Muscle of leg (tissue), 11 donors: ENCODE results near the gene HCLS1. TPM values are rescaled to one million over a fixed set of nuclear protein-coding genes. Genes with fewer than 3 reads are reported as not detected.

ENCODE experiments used
- DNase-seq: peaks from one replicate; pipeline ENCODE4 v3.0.0; 2013
- H3K27ac ChIP-seq: one replicate; pipeline ENCODE4 v1.5.1; 2013; ENCODE audit warnings: mild to moderate bottlenecking, low read length, control low read depth
- H3K27me3 ChIP-seq: one replicate; pipeline ENCODE4 v1.6.1; 2013; ENCODE audit warnings: low read length; ENCODE audit not compliant: control insufficient read depth, insufficient read depth
- H3K36me3 ChIP-seq: one replicate; pipeline ENCODE4 v1.6.1; 2013; ENCODE audit warnings: low read length; ENCODE audit not compliant: control insufficient read depth, insufficient read depth
- H3K4me1 ChIP-seq: one replicate; pipeline ENCODE4 v1.6.1; 2013; ENCODE audit warnings: low read length; ENCODE audit not compliant: control insufficient read depth, insufficient read depth
- H3K4me3 ChIP-seq: one replicate; pipeline ENCODE4 v1.5.1; 2013; ENCODE audit warnings: low read length, control low read depth
- H3K9me3 ChIP-seq: replicated peaks from 2 replicates; pipeline ENCODE4 v1.6.1; 2013; ENCODE audit warnings: low read depth, low read length; ENCODE audit not compliant: control insufficient read depth
- WGBS: methylation state at CpG from one replicate; pipeline ENCODE4 v1.1.5; 2013; ENCODE audit warnings: missing lambda C conversion rate; ENCODE audit not compliant: insufficient coverage; 5-methylcytosine and 5-hydroxymethylcytosine counted together
- polyA plus RNA-seq, 8 donors: library from polyadenylated mRNA; unstranded; fragments of 120-200 nt; gene quantifications; one replicate each; pipeline versions ENCODE4 v1.2.1 to v1.2.3, GENCODE V29; 2013; ENCODE audit warnings: inconsistent platforms in 1 of 8, low replicate concordance in 1 of 8; ENCODE audit not compliant: insufficient read length in 8 of 8, insufficient read depth in 1 of 8
- total RNA-seq: library from RNA; stranded (reverse); fragments of 120-200 nt; gene quantifications from one replicate; pipeline ENCODE4 v1.2.4, GENCODE V29; 2013

HCLS1 gene
- total and polyA plus RNA-seq, 9 donors: 4.1 to 9.7 (median 8.0) TPM

DNA sequence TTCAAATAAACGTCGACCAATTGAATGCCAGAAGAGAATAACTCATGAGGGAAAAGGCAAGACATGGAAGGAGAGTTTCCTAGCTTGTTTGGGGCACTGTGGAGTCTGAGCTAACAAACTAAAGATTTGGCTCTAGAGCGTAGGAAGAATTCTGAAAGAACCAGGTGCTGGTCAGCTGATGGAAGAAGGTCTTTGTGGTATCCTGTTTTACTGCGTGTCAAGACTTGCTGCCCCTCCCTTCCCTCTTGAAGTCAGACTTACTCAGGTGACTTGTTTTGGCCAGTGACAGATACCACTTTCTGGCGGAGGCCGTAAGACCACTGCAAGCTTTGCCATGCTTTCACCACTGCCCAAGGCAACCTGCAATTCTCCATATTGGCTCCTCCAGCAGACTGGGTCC, 673 bp upstream of the HCLS1 start:
- Histone ChIP-seq H3K36me3 (peaks cover 37% of the 10 kb centered on the region), H3K4me1 (peaks cover 19% of the 10 kb centered on the region)
- 92% methylated on average over 3 of the region's 6 CpGs for WGBS

DNA sequence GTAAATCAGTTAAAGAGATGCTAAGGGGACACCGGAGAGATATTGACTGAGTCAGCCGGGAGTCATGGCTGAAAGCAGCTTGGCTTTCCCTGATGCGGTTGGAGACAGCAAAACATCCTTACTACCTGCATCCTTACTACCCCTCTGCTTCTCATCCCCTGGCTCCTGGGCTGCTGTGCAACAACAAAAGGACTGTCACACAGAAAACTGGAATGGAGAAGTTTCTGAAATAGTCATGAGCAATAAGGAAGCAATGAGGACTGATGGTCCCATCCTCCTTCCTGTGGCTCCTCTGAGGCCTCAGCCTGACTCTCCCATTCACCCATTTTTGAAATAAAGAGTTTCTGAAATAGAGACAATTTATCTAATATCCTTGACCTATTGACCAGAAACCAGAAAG, 1.1 kb downstream of the HCLS1 start:
- peak; percentile 9 for DNase-seq
- no peaks in the 10 kb centered on the region for H3K27me3 ChIP-seq
- no peak overlapping the region for H3K4me3 ChIP-seq
- 95% methylated on average over 3 of the region's 3 CpGs for WGBS
- H3K9me3 ChIP-seq: no peaks in the 10 kb centered on the region
- H3K36me3 ChIP-seq: peaks cover 20% of the 10 kb centered on the region
- H3K27ac ChIP-seq: no peak overlapping the region
- peaks cover 19% of the 10 kb centered on the region for H3K4me1 ChIP-seq

More for the DNA sequence above, 673 bp upstream of the HCLS1 start:
- H3K27ac ChIP-seq: no peak overlapping the region
- no peak overlapping the region for H3K4me3 ChIP-seq
- no peak for DNase-seq
- H3K27me3 ChIP-seq: no peaks in the 10 kb centered on the region
- no peaks in the 10 kb centered on the region for H3K9me3 ChIP-seq

DNA sequence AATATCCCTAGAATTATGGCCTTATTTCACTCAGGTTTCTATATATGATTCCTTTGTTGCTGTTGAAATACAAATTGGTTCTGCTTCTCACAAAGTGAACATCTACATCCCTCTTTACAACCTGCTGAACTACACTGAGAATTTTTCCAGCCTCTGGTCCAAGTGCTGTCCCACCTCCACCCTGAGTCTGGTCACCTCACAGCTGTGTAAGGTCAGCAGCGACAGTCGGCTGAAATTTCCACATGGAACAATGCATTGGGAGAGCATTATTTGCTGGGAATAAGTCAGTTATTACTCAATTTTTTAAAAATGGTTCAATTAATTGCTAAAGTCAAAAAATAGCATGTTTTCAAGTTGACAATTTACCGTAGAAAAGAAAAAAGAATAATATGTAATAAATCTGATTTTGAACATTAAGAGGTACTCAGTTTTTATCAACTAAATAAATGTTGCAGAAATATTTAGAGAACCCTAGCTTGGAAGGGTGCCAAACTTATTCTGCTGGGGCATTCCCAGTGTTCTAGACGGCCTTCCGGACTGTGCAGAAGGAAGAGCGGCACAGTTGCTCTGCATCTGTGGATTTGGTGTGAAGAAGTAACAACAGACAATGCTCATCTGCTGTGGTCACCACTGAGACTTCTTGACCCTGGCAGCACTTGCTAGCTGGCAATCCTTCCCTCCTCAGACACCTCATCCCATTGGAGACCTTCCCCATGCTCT, 1.8 kb downstream of the HCLS1 start:
- Histone ChIP-seq H3K27ac (no peak overlapping the region), H3K4me3 (no peak overlapping the region), H3K36me3 (peaks cover 14% of the 10 kb centered on the region), H3K9me3 (no peaks in the 10 kb centered on the region), H3K4me1 (peaks cover 18% of the 10 kb centered on the region), H3K27me3 (no peaks in the 10 kb centered on the region)
- no CpG with 5 or more reads among the region's 6 CpGs for WGBS
- DNase-seq: no peak

DNA sequence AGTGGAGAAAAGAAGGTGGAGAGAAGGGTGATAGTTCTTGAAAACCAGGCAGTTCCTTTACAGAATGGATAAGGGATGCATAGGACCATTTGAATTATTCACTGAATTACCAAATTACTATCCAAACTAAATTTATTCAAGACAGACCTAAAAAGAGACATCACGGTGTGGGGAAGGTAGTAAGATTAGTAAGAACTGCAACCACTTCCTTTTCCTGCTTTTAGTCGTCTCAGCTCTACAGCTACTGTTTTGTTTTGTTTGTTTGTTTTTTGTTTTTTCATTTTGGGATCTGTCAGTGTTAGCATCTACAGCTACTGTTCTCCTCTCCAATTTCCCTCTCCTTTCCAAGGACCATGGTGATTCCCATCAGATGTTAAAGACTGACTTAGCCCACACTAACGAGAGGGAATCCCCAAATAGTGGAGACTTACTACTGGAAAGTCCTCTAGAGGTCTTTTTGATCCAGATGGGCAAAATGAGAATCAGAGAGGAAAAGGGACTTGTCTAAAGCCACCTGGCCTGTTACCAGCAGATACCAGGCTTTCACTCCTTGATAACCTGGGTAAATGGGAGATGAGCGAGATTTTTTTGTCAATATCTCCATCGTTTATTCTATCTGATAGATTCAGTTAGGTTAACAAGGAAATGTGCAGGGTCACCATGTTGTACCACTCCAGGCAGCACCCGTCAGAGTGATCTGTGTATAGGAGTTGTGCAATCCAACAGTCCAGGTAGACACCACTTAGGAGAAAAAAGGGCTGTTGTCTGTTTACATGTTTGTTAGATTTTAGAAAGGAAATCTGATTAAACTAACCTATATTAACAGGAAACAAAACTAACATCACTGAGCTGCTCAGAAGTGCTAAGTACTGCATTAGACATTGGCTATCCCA, 6.0 kb downstream of the HCLS1 start:
- H3K4me1 ChIP-seq: peaks cover 4% of the 10 kb centered on the region
- H3K27me3 ChIP-seq: no peaks in the 10 kb centered on the region
- no peak overlapping the region for H3K4me3 ChIP-seq
- WGBS: 86% methylated on average over 2 of the region's 6 CpGs
- DNase-seq: no peak
- no peaks in the 10 kb centered on the region for H3K36me3 ChIP-seq
- no peaks in the 10 kb centered on the region for H3K9me3 ChIP-seq
- H3K27ac ChIP-seq: no peak overlapping the region

DNA sequence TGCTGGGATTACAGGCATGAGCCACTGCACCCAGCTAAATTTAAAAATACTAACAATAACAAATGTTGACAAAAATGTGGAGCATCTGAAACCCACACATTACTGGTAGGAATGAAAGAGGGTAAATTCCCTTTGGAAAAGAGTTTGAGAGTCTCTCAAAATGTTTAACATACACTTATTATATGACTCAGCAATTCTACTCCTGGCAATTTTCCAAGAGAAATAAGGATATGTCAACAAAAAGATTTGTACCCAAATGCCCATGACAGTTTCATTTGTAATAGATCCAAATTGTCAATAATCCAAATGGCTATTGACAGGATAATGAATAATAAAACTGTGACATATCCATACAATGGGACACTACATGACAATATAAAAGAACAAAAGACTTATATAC, 9.0 kb downstream of the HCLS1 start:
- Histone ChIP-seq H3K27me3 (no peaks in the 10 kb centered on the region), H3K36me3 (no peaks in the 10 kb centered on the region), H3K4me3 (no peak overlapping the region), H3K27ac (no peak overlapping the region), H3K4me1 (peaks cover 3% of the 10 kb centered on the region), H3K9me3 (no peaks in the 10 kb centered on the region)
- no peak for DNase-seq

DNA sequence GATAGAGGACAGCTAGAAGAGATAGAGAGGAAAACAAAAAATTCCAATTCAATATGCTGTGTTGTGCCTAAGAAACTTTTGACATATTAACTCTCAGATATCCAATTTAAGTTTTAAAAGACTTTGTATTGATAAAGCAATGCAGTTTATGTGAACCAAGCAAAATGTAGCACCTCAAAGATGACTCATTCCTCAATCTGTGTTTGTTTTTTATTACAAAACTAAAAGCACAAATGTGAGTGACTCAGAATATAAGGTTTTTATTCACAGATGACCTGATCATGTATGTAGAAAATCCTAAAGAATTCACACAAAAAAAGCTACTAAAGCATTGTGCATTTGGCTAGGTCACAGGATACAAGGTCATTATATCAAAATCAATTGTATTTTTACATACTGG, 11.1 kb downstream of the HCLS1 start:
- no peaks in the 10 kb centered on the region for H3K27me3 ChIP-seq
- no peak for DNase-seq
- H3K9me3 ChIP-seq: no peaks in the 10 kb centered on the region
- H3K36me3 ChIP-seq: no peaks in the 10 kb centered on the region
- no peak overlapping the region for H3K27ac ChIP-seq
- peaks cover 3% of the 10 kb centered on the region for H3K4me1 ChIP-seq
- no peak overlapping the region for H3K4me3 ChIP-seq

DNA sequence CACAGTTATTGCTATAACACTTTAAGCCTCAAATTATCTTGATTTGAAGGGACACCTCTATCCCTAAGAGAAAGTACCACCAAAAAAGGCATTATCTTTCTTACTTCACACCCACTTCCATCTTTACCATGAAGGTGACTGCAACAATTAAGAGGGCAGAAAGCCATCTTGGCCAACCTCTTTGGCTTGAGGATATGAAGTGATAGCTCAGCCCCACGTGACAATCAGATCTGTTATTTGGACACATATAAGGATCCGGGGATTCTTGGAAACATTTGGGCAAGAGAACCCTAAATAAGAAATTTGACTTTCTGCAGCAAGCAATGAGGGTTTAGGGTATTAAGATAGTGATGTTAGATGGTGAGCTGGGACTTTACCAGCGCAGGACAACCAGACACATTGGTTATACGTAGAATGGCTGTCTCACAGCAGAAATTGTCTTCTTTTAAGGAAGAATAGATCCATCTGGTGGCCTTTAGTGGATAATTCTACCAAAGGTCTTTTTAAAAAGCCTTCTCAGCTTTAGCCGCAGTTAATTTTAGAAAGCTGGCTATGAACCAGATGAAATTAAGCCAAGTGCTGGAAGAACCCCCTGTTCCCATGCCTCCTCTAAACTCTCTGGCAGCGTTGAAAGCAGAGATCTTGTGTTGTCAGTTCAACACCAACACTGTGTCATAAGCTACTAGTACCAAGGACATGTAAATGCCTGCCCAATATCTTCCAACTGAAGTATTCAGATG, 12.3 kb downstream of the HCLS1 start:
- WGBS: 64% methylated on average over 4 of the region's 6 CpGs
- peak; percentile 60 for DNase-seq
- peaks cover 3% of the 10 kb centered on the region for H3K4me1 ChIP-seq
- no peak overlapping the region for H3K4me3 ChIP-seq
- no peaks in the 10 kb centered on the region for H3K36me3 ChIP-seq
- peak overlapping the region; percentile 22 for H3K27ac ChIP-seq
- no peaks in the 10 kb centered on the region for H3K9me3 ChIP-seq
- H3K27me3 ChIP-seq: no peaks in the 10 kb centered on the region

DNA sequence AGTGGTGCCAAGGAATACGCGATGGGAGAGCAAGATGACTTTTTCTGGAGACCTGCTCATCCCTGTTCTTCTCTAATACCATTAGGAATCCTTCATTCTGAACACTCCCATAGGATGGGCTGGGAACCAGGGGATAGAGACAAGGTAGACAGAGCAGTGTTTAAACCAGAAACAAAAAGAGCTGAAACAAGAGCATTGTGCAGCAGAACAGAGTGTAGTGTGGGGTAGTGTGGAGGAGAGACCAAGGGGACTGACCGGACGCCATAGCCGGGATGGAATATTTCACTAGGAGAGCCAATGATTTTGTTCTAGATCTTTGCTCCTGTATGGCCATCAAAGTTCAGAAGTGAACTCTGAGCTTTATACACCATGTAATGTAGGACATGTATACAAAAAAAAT, 15.6 kb downstream of the HCLS1 start:
- peaks cover 3% of the 10 kb centered on the region for H3K4me1 ChIP-seq
- no peaks in the 10 kb centered on the region for H3K9me3 ChIP-seq
- DNase-seq: no peak
- H3K27me3 ChIP-seq: no peaks in the 10 kb centered on the region
- 100% methylated on average over 1 of the region's 5 CpGs for WGBS
- no peaks in the 10 kb centered on the region for H3K36me3 ChIP-seq
- no peak overlapping the region for H3K4me3 ChIP-seq
- H3K27ac ChIP-seq: no peak overlapping the region

DNA sequence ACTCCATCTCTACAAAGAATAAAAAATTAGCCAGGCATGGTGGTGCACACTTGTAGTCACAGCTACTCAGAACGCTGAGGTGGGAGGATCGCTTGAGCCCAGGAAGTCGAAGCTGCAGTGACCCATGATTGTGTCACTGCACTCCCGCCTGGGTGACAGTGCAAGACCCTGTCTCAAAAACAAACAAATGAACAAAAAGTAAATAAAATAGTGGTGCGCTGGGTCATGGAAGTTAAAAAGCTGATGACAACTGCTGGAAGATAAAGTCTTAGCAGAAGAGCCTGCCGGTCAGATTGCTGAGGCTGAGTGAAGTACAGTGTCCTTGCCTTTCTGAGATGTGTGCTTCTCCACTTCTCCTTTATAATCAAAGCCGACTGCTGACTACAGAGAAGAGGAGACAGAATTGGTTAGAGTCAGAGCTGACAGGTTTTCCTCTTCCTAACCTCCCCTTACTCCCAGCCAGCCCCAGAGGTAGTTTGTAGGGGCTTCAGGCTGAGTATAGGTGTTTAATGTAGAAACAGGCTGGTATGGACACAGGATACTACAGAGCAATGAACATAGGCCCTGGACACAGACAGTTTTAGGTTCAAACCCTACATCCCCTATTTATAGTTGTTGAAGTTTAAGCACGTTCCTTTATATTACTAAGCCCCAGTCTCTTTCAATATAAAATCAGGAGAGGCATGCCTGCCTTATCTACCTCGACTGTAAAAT, 17.9 kb downstream of the HCLS1 start:
- H3K4me3 ChIP-seq: no peak overlapping the region
- WGBS: 78% methylated on average over 2 of the region's 9 CpGs
- H3K36me3 ChIP-seq: no peaks in the 10 kb centered on the region
- H3K4me1 ChIP-seq: no peaks in the 10 kb centered on the region
- DNase-seq: no peak
- no peak overlapping the region for H3K27ac ChIP-seq
- H3K9me3 ChIP-seq: no peaks in the 10 kb centered on the region
- H3K27me3 ChIP-seq: no peaks in the 10 kb centered on the region
